ENCODE measurements around the gene CAPN7.

CAPN7 gene

DNA sequence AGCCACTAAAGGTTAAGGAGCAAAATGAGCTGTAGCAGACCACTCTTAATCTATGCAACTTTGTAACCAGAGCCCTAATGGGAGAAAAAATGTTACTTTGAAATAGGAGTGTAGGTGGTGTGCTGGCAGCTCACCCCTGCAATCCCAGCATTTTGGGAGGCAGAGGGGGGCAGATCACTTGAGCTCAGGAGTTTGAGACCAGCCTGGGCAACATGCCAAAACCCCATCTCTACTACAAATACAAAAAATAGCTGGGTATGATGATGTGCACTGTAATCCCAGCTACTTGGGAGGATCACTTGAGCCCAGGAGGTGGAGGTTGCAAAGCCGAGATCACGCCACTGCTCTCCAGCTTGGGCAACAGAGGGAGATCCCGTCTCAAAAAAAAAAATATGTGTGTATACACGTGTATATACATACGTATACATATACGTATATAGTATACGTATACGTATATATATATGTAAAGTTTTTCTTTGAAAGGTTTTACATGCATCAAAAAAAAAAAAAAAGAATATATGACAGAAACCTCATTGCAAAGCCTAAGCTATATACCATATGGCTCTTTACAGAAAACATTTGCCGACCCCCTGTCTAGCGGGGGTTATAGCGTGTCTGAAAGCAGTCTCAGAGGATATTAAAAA is 15.7 kb downstream of the CAPN7 start:
- TF ChIP-seq TOX (CRISPR knock-in tag; IDR thresholded peaks at IDR 0.05; ENCODE audit: borderline replicate concordance) (no peak), ZFP3 (CRISPR knock-in tag; IDR thresholded peaks at IDR 0.05) (no peak), TCF4 (CRISPR knock-in tag; IDR thresholded peaks at IDR 0.05; ENCODE audit: borderline replicate concordance) (no peak), ZC3H10 (CRISPR knock-in tag; IDR thresholded peaks at IDR 0.05) (no peak), TSHZ2 (CRISPR knock-in tag; IDR thresholded peaks at IDR 0.05) (no peak), ISL1 (CRISPR knock-in tag; IDR thresholded peaks at IDR 0.05) (no peak), ARNTL (CRISPR knock-in tag; IDR thresholded peaks at IDR 0.05; ENCODE audit: borderline replicate concordance, low read depth) (no peak), ESRRG (CRISPR knock-in tag; IDR thresholded peaks at IDR 0.05) (no peak)
- ATAC-seq: no peak

DNA sequence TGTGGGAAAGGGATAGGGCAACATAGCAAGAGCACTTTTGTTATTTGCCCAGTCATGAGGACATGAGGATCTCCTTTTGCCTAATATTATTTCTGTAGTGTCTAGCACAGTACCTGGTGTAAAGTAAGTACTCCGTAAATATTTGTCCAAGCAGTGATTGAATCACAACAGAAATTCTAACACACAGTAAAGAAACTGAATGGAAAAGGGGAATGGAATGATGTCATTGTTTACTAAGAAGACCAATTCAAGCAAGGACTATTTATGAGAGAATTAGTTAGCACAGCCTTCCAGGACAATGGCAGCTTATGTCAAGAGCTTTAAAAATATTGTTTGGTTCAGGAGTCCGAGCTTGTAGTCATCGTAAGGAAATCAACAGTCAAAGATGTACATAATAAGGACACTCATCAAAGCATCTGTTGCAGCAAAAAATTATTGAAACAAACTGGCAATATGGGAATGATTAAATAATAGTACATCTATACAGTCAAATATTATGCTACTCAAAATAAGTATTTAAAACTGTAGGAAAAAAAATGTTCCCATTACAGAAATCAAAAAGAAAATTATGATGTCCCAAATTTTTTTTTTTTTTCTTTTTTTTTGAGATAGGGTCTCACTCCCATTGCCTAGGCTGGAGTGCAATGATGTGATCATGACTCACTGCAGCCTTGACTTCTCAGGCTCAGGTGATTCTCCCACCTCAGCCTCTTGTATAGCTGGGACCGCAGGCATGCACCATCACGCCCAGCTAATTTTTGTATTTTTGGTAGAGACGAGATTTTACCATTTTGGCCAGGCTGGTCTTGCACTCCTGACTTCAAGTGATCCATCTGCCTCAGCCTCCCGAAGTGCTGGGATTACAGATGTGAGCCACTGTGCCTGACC is 17.9 kb downstream of the CAPN7 start:
- ATAC-seq: no peak
- TF ChIP-seq ISL1 (CRISPR knock-in tag; IDR thresholded peaks at IDR 0.05) (no peak), CSDC2 (CRISPR knock-in tag; IDR thresholded peaks at IDR 0.05) (no peak), CSRNP3 (CRISPR knock-in tag; IDR thresholded peaks at IDR 0.05) (no peak), PPARA (CRISPR knock-in tag; IDR thresholded peaks at IDR 0.05; ENCODE audit: borderline replicate concordance) (no peak), TSHZ2 (CRISPR knock-in tag; IDR thresholded peaks at IDR 0.05) (no peak), TOX (CRISPR knock-in tag; IDR thresholded peaks at IDR 0.05; ENCODE audit: borderline replicate concordance) (no peak), ZNF8 (CRISPR knock-in tag; IDR thresholded peaks at IDR 0.05) (no peak), BACH2 (CRISPR knock-in tag; IDR thresholded peaks at IDR 0.05; ENCODE audit: borderline replicate concordance) (no peak), SNAI2 (CRISPR knock-in tag; IDR thresholded peaks at IDR 0.05) (no peak), RARB (CRISPR knock-in tag; IDR thresholded peaks at IDR 0.05) (no peak)
- TF ChIP-seq, protein P1, sequence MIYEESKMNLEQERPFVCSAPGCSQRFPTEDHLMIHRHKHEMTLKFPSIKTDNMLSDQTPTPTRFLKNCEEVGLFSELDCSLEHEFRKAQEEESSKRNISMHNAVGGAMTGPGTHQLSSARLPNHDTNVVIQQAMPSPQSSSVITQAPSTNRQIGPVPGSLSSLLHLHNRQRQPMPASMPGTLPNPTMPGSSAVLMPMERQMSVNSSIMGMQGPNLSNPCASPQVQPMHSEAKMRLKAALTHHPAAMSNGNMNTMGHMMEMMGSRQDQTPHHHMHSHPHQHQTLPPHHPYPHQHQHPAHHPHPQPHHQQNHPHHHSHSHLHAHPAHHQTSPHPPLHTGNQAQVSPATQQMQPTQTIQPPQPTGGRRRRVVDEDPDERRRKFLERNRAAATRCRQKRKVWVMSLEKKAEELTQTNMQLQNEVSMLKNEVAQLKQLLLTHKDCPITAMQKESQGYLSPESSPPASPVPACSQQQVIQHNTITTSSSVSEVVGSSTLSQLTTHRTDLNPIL (CRISPR knock-in tag; IDR thresholded peaks at IDR 0.05; ENCODE audit: low read depth): no peak

DNA sequence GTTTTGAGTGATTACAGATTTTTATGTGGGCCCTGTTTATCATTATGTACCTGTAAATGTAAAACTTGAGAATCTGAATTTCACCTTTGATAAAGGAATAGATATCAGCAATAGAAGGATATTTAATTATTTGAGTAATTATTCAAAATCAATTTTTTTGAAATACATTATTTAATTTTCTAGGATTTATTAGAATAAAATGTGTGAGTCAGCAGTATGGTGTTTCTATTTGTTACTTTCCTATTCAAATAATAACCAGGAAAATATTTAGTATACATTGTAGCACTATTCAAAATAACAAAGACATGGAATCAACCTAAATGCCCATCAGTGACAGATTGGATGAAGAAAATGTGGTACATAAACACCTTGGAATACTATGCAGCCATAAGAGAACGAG is 22.1 kb downstream of the CAPN7 start:
- no peak for ATAC-seq
- TF ChIP-seq OSR1 (CRISPR knock-in tag; IDR thresholded peaks at IDR 0.05) (no peak), RARB (CRISPR knock-in tag; IDR thresholded peaks at IDR 0.05) (no peak), ZNF565 (CRISPR knock-in tag; conservative IDR thresholded peaks at IDR 0.05; ENCODE audit: low read depth) (no peak), TOX (CRISPR knock-in tag; IDR thresholded peaks at IDR 0.05; ENCODE audit: borderline replicate concordance) (no peak)

DNA sequence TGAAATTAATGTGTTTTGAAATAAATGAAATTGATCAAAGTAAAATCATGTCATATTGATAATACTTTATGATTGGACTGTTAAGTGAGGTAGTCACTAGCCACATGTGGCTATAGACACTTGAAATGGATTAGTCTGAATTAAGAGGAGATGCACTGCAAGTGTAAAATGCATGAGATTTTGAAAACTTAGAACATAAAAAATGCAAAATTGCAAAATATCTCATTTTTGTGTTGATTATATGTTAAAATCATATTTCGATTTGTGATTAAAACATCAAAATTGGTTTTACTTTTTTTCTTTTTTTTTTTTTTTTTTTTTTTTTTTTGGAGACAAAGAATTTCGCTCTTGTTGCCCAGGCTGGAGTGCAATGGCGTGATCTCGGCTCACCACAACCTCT is 23.2 kb downstream of the CAPN7 start:
- no peak for ATAC-seq
- TF ChIP-seq TSHZ2 (CRISPR knock-in tag; IDR thresholded peaks at IDR 0.05) (no peak), TOX (CRISPR knock-in tag; IDR thresholded peaks at IDR 0.05; ENCODE audit: borderline replicate concordance) (no peak), ZFP30 (CRISPR knock-in tag; IDR thresholded peaks at IDR 0.05) (no peak), ZNF565 (CRISPR knock-in tag; conservative IDR thresholded peaks at IDR 0.05; ENCODE audit: low read depth) (no peak), ZNF8 (CRISPR knock-in tag; IDR thresholded peaks at IDR 0.05) (no peak), ARNTL (CRISPR knock-in tag; IDR thresholded peaks at IDR 0.05; ENCODE audit: borderline replicate concordance, low read depth) (no peak), SNAI2 (CRISPR knock-in tag; IDR thresholded peaks at IDR 0.05) (no peak)
- TF ChIP-seq, protein P1 (CRISPR knock-in tag; IDR thresholded peaks at IDR 0.05; ENCODE audit: low read depth): no peak

Measured in SK-N-SH treated with all-trans-retinoic acid at 6 μM for 48 hours (cell line).